SK-N-SH (cell line): ENCODE data around the gene TTC7B. TPM values are rescaled to one million over a fixed set of nuclear protein-coding genes. Genes with fewer than 3 reads are reported as not detected.

ENCODE experiments used
- CTCF ChIA-PET: fragments of 300-600, 350-600 bp; formaldehyde crosslinking; extraction: SDS; loops from one replicate; lab custom pipeline; 2021; lab: Yijun Ruan, JAX
- POLR2A ChIA-PET: fragments of 350-600 bp; sonication (Branson Sonifier 250); formaldehyde crosslinking; extraction: SDS; loops from one replicate; lab custom pipeline; 2020; ENCODE audit warnings: antibody characterized with exemption, inconsistent platforms; lab: Yijun Ruan, JAX
- DNase-seq: peaks from one replicate; pipeline ENCODE4 v3.0.0; 2012
- H2AFZ ChIP-seq: fragments of 200-600 bp; sonication (generic); 2 replicates; pipeline ENCODE4 v1.8.1; 2016; ENCODE audit warnings: antibody characterized with exemption, mild to moderate bottlenecking, low read depth
- H3F3A ChIP-seq: fragments of 200-600 bp; sonication (generic); replicated peaks from 2 replicates; pipeline ENCODE3; 2016; ENCODE audit warnings: antibody characterized with exemption, mild to moderate bottlenecking; ENCODE audit not compliant: insufficient read depth
- H3K27ac ChIP-seq, 2 experiments: fragments of 200-500 bp in 1 of 2; fragments of 200-600 bp in 1 of 2; sonication (Bioruptor generic) in 1 of 2; sonication (generic), shearing (Covaris generic) in 1 of 2; 2 replicates each; pipeline versions ENCODE4 v1.5.1 to v1.6.1; 2014 to 2016; ENCODE audit warnings: low read depth in 2 of 2, inconsistent platforms in 1 of 2, low read length in 1 of 2, mild to moderate bottlenecking in 1 of 2, mixed read lengths in 1 of 2
- H3K27me3 ChIP-seq: fragments of 200-600 bp; sonication (generic), shearing (Covaris generic); 2 replicates; pipeline ENCODE4 v1.6.1; 2016; ENCODE audit warnings: mixed run types; ENCODE audit not compliant: insufficient read depth
- H3K36me3 ChIP-seq, 2 experiments: fragments of 200-500 bp in 1 of 2; fragments of 200-600 bp in 1 of 2; sonication (Bioruptor generic) in 1 of 2; sonication (generic) in 1 of 2; replicated peaks in 1 of 2; 2 replicates each; pipeline versions ENCODE3 to v1.5.1; 2014 to 2016; ENCODE audit warnings: low read length in 1 of 2, mild to moderate bottlenecking in 1 of 2; ENCODE audit not compliant: insufficient read depth in 2 of 2, control insufficient read depth in 1 of 2
- H3K4me1 ChIP-seq, 2 experiments: fragments of 200-500 bp in 1 of 2; fragments of 200-600 bp in 1 of 2; sonication (Bioruptor generic) in 1 of 2; sonication (generic), shearing (Covaris generic) in 1 of 2; 2 replicates each; pipeline versions ENCODE4 v1.5.1 to v1.6.1; 2014 to 2016; ENCODE audit warnings: low read depth in 1 of 2, low read length in 1 of 2, mixed run types in 1 of 2; ENCODE audit not compliant: insufficient read depth in 2 of 2, control insufficient read depth in 1 of 2
- H3K4me2 ChIP-seq: fragments of 200-600 bp; sonication (generic), shearing (Covaris generic); 2 replicates; pipeline ENCODE4 v1.6.1; 2017; ENCODE audit warnings: mixed run types
- H3K4me3 ChIP-seq, 2 experiments: fragments of 200-500 bp in 1 of 2; fragments of 200-600 bp in 1 of 2; sonication (Bioruptor generic) in 1 of 2; sonication (generic), shearing (Covaris generic) in 1 of 2; 2 replicates each; pipeline versions ENCODE4 v1.5.1 to v1.8.1; 2014 to 2016; ENCODE audit warnings: low read depth in 2 of 2, inconsistent platforms in 1 of 2, low read length in 1 of 2, mild to moderate bottlenecking in 1 of 2, mixed read lengths in 1 of 2, moderate library complexity in 1 of 2
- H3K79me2 ChIP-seq: fragments of 200-600 bp; sonication (generic); 2 replicates; pipeline ENCODE4 v1.8.1; 2017; ENCODE audit warnings: mild to moderate bottlenecking; ENCODE audit not compliant: insufficient read depth
- H3K9ac ChIP-seq: fragments of 200-600 bp; sonication (generic); 2 replicates; pipeline ENCODE4 v1.6.1; 2017; ENCODE audit warnings: mixed run types
- H3K9me2 ChIP-seq: fragments of 200-600 bp; sonication (generic); 2 replicates; pipeline ENCODE4 v1.6.1; 2017; ENCODE audit warnings: mixed run types
- H3K9me3 ChIP-seq: fragments of 200-600 bp; sonication (generic); 2 replicates; pipeline ENCODE4 v1.6.1; 2017; ENCODE audit warnings: mixed run types, mild to moderate bottlenecking, moderate library complexity
- H4K20me1 ChIP-seq: fragments of 200-600 bp; sonication (generic); 2 replicates; pipeline ENCODE4 v1.6.1; 2017; ENCODE audit warnings: mild to moderate bottlenecking, mixed run types; ENCODE audit not compliant: insufficient read depth
- CHD2 ChIP-seq: fragments of 150-350 bp; IDR thresholded peaks from 2 replicates; pipeline ENCODE4 v1.6.1; 2018; ENCODE audit warnings: low read length; ENCODE audit not compliant: partially characterized antibody
- ELF1 ChIP-seq: IDR thresholded peaks from 2 replicates; pipeline ENCODE4 v1.4.0; 2012
- EP300 ChIP-seq, 2 experiments: IDR thresholded peaks; 2 replicates each; pipeline versions ENCODE4 v1.4.0 to v1.6.1; 2012; ENCODE audit warnings: borderline replicate concordance in 1 of 2, low read depth in 1 of 2, low read length in 1 of 2
- GABPA ChIP-seq: IDR thresholded peaks from 2 replicates; pipeline ENCODE4 v1.4.0; 2012; ENCODE audit warnings: low read depth, mild to moderate bottlenecking
- MXI1 ChIP-seq: IDR thresholded peaks from 2 replicates; pipeline ENCODE4 v1.6.1; 2012; ENCODE audit warnings: mild to moderate bottlenecking, low read depth, low read length, improper control_type of control experiment
- NFIC ChIP-seq: IDR thresholded peaks from 2 replicates; pipeline ENCODE4 v1.4.0; 2012; ENCODE audit warnings: borderline replicate concordance
- RAD21 ChIP-seq: IDR thresholded peaks from 2 replicates; pipeline ENCODE4 v1.6.1; 2012; ENCODE audit warnings: mild to moderate bottlenecking, low read length
- RCOR1 ChIP-seq: fragments of 150-350 bp; IDR thresholded peaks from 2 replicates; pipeline ENCODE4 v1.6.1; 2017; ENCODE audit warnings: antibody characterized with exemption, low read length
- RFX5 ChIP-seq: IDR thresholded peaks from 2 replicates; pipeline ENCODE4 v1.6.1; 2012; ENCODE audit warnings: mild to moderate bottlenecking, improper control_type of control experiment, low read length
- SIN3A ChIP-seq: IDR thresholded peaks from 2 replicates; pipeline ENCODE4 v1.6.1; 2012; ENCODE audit warnings: low read depth, mild to moderate bottlenecking, low read length, moderate library complexity, borderline replicate concordance
- SMC3 ChIP-seq: IDR thresholded peaks from 2 replicates; pipeline ENCODE4 v1.6.1; 2012; ENCODE audit warnings: low read depth, low read length, improper control_type of control experiment
- TAF1 ChIP-seq: IDR thresholded peaks from 2 replicates; pipeline ENCODE4 v1.6.1; 2012; ENCODE audit warnings: low read depth, mild to moderate bottlenecking, low read length, moderate library complexity, borderline replicate concordance
- YY1 ChIP-seq: IDR thresholded peaks from 2 replicates; pipeline ENCODE4 v1.4.0; 2012; ENCODE audit warnings: low read depth, mild to moderate bottlenecking
- WGBS: methylation state at CpG from one replicate; pipeline ENCODE4 v1.1.6; 2017; ENCODE audit warnings: low lambda C conversion rate; 5-methylcytosine and 5-hydroxymethylcytosine counted together
- polyA plus RNA-seq, 3 experiments: library from polyadenylated mRNA; depleted of rRNA; stranded (reverse); fragments of >200 nt; gene quantifications; 2 replicates each; pipeline ENCODE4 v1.2.3, GENCODE V29; 2012
- TF ChIP-seq, protein P1 (sequence below): IDR thresholded peaks from 2 replicates; pipeline ENCODE4 v1.6.1; 2012; ENCODE audit warnings: mild to moderate bottlenecking, low read depth, low read length, moderate library complexity

The TTC7B gene
- polyA plus RNA-seq, 1 of the 3 experiments (the other 2 are of a cell fraction) = 43.1 TPM

DNA sequence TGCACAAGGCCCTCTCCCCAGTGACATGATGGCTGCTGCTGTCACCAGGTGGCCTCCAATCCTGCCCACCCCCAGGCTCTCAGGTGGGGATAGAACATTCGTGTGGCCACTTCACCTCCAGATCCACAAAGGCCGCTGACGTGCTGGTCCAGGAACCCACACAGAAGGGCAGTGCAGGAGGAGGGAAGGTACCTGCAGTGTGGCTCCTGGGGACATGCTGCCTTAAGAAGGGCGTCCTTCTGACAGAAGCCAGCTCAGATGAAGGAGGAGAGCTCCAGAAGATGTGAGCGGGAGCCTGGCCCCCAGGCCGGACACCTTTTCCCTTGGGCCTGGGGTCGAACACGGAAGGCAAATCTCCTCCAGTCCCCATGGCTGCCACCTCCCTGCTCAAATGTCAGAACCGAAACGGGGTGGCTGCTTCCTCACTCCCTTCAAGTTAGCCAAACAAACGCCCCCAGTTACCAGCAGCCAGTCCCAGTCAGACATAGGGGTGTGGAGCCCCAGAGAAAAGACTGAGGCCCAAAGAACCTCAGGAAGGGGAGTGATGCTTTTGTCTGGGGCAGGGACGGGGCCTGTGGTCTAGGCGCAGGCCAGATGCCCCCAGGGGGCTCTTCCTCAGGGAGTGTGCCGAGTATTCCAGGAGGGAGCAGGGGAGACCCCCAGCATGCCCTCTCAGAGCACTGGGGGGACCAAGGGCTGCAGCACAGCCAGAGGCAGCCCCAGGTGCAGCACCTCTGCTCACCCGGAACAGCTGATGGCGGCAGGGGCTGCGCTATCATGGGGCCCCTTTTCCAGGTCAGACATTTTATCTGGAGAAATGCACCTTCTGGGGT lies 263.5 kb downstream of the TTC7B start:
- no peaks in the 10 kb centered on the region for H3K9me3 ChIP-seq
- peak overlapping the region in 1 of 2 experiments; percentile 73; a peak in 2 of 4 replicates for H3K27ac ChIP-seq
- no peaks in the 10 kb centered on the region for H3K27me3 ChIP-seq
- H3K4me1 ChIP-seq = peaks cover 12 to 78% of the 10 kb centered on the region in 2 experiments; a peak in 3 of 4 replicates
- no peak for DNase-seq
- no peak overlapping the region for H2AFZ ChIP-seq
- H3K4me2 ChIP-seq = no peak overlapping the region
- WGBS = 94% methylated on average over 9 of the region's 17 CpGs
- POLR2A ChIA-PET = no interaction called here
- H3K9ac ChIP-seq = no peak overlapping the region
- no peaks in the 10 kb centered on the region for H3K9me2 ChIP-seq
- H3K79me2 ChIP-seq = no peaks in the 10 kb centered on the region
- no peaks in the 10 kb centered on the region for H4K20me1 ChIP-seq
- H3F3A ChIP-seq = peaks cover 8% of the 10 kb centered on the region
- H3K36me3 ChIP-seq = no peaks in the 10 kb centered on the region
- H3K4me3 ChIP-seq = no peak overlapping the region
- TF ChIP-seq SMC3 = no peak
- no peak for TF ChIP-seq NFIC
- TF ChIP-seq GABPA = no peak
- CTCF ChIA-PET = interaction anchor here (1.9 kb wide), 1 partner anchor 145 kb away, joined by 7 read pairs; no protein-coding TSS in a partner anchor

DNA sequence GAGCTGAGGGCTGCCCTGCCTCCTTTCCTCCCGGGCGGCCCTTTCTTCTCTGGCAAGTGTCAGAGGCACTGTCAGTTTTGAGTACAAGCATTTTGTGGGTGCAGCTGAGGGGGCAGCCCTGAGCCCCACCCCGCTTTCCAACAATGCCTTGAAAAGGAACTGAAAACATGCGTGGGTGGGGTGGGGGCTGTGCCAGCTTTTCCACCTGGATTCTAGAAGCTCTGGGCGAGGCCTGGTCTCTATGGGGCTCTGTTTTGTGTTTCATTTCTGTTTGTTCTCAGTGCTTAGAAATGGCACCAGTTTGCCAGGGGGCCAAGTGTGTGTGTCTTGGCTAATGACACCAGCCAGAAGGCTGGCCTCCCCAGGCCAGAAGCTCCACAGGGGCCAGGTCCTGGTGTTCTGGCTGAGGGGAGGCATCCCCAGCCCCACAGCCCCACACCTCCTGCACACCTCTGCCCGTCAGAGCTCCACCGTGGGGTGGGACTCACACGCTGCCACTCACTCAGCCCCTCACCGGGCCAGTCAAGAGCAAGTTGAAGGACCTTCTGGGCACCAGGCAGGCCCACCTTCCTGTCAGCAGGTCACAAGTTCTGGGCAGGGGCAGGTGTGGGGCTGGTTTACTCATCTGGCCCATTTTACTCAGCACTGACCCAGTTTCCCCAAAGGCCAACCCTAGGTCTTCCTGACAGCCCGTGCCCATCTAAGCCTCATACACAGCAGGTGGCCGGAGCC lies 264.3 kb downstream of the TTC7B start:
- 56% methylated on average over 5 of the region's 11 CpGs for WGBS
- Histone ChIP-seq H3K4me1 (peaks cover 12 to 86% of the 10 kb centered on the region in 2 experiments; a peak in 3 of 4 replicates), H3K9ac (no peak overlapping the region; the same call in 1 of the 2 replicates), H3K9me2 (no peaks in the 10 kb centered on the region), H3K9me3 (no peaks in the 10 kb centered on the region), H3K27me3 (no peaks in the 10 kb centered on the region), H3K36me3 (no peaks in the 10 kb centered on the region), H2AFZ (no peak overlapping the region; the same call in 1 of the 2 replicates), H3K79me2 (no peaks in the 10 kb centered on the region), H3K4me2 (peak overlapping the region; percentile 57; the same call in 1 of the 2 replicates), H4K20me1 (no peaks in the 10 kb centered on the region), H3K27ac (peak overlapping the region; percentile 67 to 73), H3F3A (peaks cover 8% of the 10 kb centered on the region)
- CTCF ChIA-PET = interaction anchor here (1.9 kb wide), 1 partner anchor 145 kb away, joined by 7 read pairs; no protein-coding TSS in a partner anchor
- POLR2A ChIA-PET = no interaction called here
- no peak for DNase-seq
- TF ChIP-seq YY1 (no peak), RCOR1 (no peak), GABPA (no peak), SMC3 (no peak), TAF1 (no peak), MXI1 (no peak), SIN3A (no peak), RFX5 (no peak), RAD21 (no peak), EP300 (IDR thresholded peaks at IDR 0.05; ENCODE audit: borderline replicate concordance in 1 of 2, low read depth in 1 of 2, low read length in 1 of 2) (no peak), ELF1 (no peak), CHD2 (no peak)
- TF ChIP-seq, protein P1, sequence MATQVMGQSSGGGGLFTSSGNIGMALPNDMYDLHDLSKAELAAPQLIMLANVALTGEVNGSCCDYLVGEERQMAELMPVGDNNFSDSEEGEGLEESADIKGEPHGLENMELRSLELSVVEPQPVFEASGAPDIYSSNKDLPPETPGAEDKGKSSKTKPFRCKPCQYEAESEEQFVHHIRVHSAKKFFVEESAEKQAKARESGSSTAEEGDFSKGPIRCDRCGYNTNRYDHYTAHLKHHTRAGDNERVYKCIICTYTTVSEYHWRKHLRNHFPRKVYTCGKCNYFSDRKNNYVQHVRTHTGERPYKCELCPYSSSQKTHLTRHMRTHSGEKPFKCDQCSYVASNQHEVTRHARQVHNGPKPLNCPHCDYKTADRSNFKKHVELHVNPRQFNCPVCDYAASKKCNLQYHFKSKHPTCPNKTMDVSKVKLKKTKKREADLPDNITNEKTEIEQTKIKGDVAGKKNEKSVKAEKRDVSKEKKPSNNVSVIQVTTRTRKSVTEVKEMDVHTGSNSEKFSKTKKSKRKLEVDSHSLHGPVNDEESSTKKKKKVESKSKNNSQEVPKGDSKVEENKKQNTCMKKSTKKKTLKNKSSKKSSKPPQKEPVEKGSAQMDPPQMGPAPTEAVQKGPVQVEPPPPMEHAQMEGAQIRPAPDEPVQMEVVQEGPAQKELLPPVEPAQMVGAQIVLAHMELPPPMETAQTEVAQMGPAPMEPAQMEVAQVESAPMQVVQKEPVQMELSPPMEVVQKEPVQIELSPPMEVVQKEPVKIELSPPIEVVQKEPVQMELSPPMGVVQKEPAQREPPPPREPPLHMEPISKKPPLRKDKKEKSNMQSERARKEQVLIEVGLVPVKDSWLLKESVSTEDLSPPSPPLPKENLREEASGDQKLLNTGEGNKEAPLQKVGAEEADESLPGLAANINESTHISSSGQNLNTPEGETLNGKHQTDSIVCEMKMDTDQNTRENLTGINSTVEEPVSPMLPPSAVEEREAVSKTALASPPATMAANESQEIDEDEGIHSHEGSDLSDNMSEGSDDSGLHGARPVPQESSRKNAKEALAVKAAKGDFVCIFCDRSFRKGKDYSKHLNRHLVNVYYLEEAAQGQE = no peak
- TF ChIP-seq, all 33 proteins: peak for 0
- H3K4me3 ChIP-seq = no peak overlapping the region
